ENCODE results near the gene TMEM30B. TPM values are rescaled to one million over a fixed set of nuclear protein-coding genes. Genes with fewer than 3 reads are reported as not detected.
A peak's percentile ranks its signal among the peaks of the same experiment; 100 is the strongest.

The TMEM30B gene
- total and polyA plus RNA-seq, 9 of the 15 experiments (the other 6 are each of a cell fraction or from before 2014, with no cell fraction given): 0.04 TPM; not detected in 8

DNA sequence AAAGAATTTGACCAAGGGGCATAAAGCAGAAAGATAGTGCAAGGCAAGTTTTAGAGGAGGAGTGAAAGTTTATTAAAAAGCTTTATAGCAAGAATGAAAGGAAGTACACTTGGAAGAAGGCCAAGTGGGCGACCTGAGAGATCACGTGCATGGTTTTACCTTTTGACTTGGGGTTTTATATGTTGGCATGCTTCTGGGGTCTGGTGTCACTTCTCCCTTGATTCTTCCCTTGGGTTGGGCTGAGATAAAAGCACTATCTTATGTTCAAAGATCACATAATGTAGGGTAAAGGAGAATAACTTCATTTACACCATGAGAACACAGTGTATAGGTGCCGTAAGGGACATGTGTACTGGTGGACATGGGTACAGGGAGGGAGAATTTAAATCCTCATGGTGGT is 17.7 kb upstream of the TMEM30B start:
- ChIA-PET POLR2A (no interaction called here), CTCF (ENCODE audit: low intra/inter-chr PET ratio) (no interaction called here)
- H3K4me3 ChIP-seq: no peak overlapping the region
- no peak for ATAC-seq
- no peaks in the 10 kb centered on the region for H3K9me3 ChIP-seq (replicated peaks; ENCODE audit: control insufficient read depth, insufficient read depth, low read depth, low read length)
- 50% methylated on average over 1 of the region's 3 CpGs for WGBS (ENCODE audit: insufficient coverage, low coverage, missing lambda C conversion rate)
- TF ChIP-seq PYGO2 (tag; IDR thresholded peaks at IDR 0.05) (no peak), SRF (CRISPR knock-in tag; IDR thresholded peaks at IDR 0.05) (no peak), NFIC (IDR thresholded peaks at IDR 0.05) (peak; percentile 31), BMI1 (IDR thresholded peaks at IDR 0.05; ENCODE audit: low read length) (no peak), CREB1 (IDR thresholded peaks at IDR 0.05) (no peak), CREB1 (CRISPR knock-in tag; IDR thresholded peaks at IDR 0.05) (no peak), HNRNPL (IDR thresholded peaks at IDR 0.05; ENCODE audit: low read depth, low read length) (no peak)
- H3K9me1 ChIP-seq (ENCODE audit: control insufficient read depth, insufficient read depth, low read length): no peaks in the 10 kb centered on the region
- H3K79me2 ChIP-seq (ENCODE audit: control insufficient read depth, insufficient read depth, low read length): no peaks in the 10 kb centered on the region
- no peaks in the 10 kb centered on the region for H3K36me3 ChIP-seq (ENCODE audit: control insufficient read depth, insufficient read depth, low read length)
- no peaks in the 10 kb centered on the region for H3K4me1 ChIP-seq (replicated peaks in 1 of 2; ENCODE audit: control insufficient read depth in 2 of 2, insufficient read depth in 2 of 2, low read length in 2 of 2)
- no peak for FAIRE-seq
- H3K4me2 ChIP-seq (ENCODE audit: insufficient read depth, low read length): no peak overlapping the region
- in situ Hi-C loops (cut with MboI) (loop anchor here (25.0 kb wide), 1 partner anchor 813 kb away; no protein-coding TSS in a partner anchor), intact Hi-C loops (cut with micrococcal nuclease) (loop anchor here (10.0 kb wide), 1 partner anchor 536 kb away; no protein-coding TSS in a partner anchor)
- no peaks in the 10 kb centered on the region for H4K20me1 ChIP-seq (replicated peaks; ENCODE audit: control insufficient read depth, insufficient read depth, low read length)
- no peak overlapping the region for H3K9ac ChIP-seq (ENCODE audit: insufficient read depth in 1 of 2, low read depth in 2 of 2, low read length in 2 of 2)
- H3K27ac ChIP-seq (ENCODE audit: extremely low read depth, low read depth, low read length): no peak overlapping the region
- no peak overlapping the region for H2AFZ ChIP-seq (ENCODE audit: low read depth, low read length)
- DNase-seq (ENCODE audit: extremely low read depth in 1 of 4, low spot score in 3 of 4): no peak
- BruUV-seq (replicated peaks): no TSS peak
- no peaks in the 10 kb centered on the region for H3K27me3 ChIP-seq (ENCODE audit: control insufficient read depth in 2 of 2, insufficient read depth in 2 of 2, low read length in 2 of 2)

DNA sequence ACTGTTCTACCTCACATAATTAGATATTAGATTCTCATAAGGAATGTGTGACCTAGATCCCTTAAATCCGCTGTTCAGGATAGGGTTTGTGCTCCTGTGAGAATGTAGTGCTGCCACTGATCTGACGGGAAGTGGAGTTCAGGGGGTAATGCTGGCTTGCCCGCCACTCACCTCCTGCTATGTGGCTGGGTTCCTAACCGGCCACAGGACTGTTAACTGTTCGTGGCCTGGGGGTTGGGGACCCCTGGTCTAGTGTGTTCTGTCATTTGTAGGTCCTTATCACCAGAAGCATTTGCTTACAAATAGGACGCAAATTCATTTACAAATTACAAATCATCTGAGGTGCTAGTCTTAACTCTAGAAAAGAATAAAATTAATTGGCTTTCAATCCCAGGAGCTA is 16.4 kb upstream of the TMEM30B start:
- FAIRE-seq: no peak
- Histone ChIP-seq H3K9me1 (ENCODE audit: control insufficient read depth, insufficient read depth, low read length) (no peaks in the 10 kb centered on the region), H3K4me2 (ENCODE audit: insufficient read depth, low read length) (no peak overlapping the region), H3K9ac (ENCODE audit: insufficient read depth in 1 of 2, low read depth in 2 of 2, low read length in 2 of 2) (no peak overlapping the region), H3K79me2 (ENCODE audit: control insufficient read depth, insufficient read depth, low read length) (no peaks in the 10 kb centered on the region), H2AFZ (ENCODE audit: low read depth, low read length) (no peak overlapping the region), H3K4me1 (replicated peaks in 1 of 2; ENCODE audit: control insufficient read depth in 2 of 2, insufficient read depth in 2 of 2, low read length in 2 of 2) (no peaks in the 10 kb centered on the region), H3K36me3 (ENCODE audit: control insufficient read depth, insufficient read depth, low read length) (no peaks in the 10 kb centered on the region), H4K20me1 (replicated peaks; ENCODE audit: control insufficient read depth, insufficient read depth, low read length) (no peaks in the 10 kb centered on the region), H3K27me3 (ENCODE audit: control insufficient read depth in 2 of 2, insufficient read depth in 2 of 2, low read length in 2 of 2) (no peaks in the 10 kb centered on the region), H3K27ac (ENCODE audit: extremely low read depth, low read depth, low read length) (no peak overlapping the region), H3K4me3 (no peak overlapping the region), H3K9me3 (replicated peaks; ENCODE audit: control insufficient read depth, insufficient read depth, low read depth, low read length) (no peaks in the 10 kb centered on the region)
- intact Hi-C loops (cut with micrococcal nuclease): loop anchor here (1.0 to 10.0 kb wide), 2 partner anchors 159 to 537 kb away; no protein-coding TSS in a partner anchor
- no peak for ATAC-seq
- BruUV-seq (replicated peaks): no TSS peak
- ChIA-PET POLR2A (no interaction called here), CTCF (ENCODE audit: low intra/inter-chr PET ratio) (no interaction called here)
- in situ Hi-C loops (cut with MboI): loop anchor here (25.0 kb wide), 1 partner anchor 815 kb away; no protein-coding TSS in a partner anchor
- WGBS (ENCODE audit: insufficient coverage, low coverage, missing lambda C conversion rate): 30% methylated on average over 5 of the region's 6 CpGs
- TF ChIP-seq PHB (CRISPR knock-in tag; IDR thresholded peaks at IDR 0.05): no peak
- TF ChIP-seq ERF (CRISPR knock-in tag; IDR thresholded peaks at IDR 0.05): no peak
- no peak for TF ChIP-seq CBX2 (IDR thresholded peaks at IDR 0.05; ENCODE audit: insufficient read depth, low read length, poor library complexity, severe bottlenecking)
- no peak for TF ChIP-seq MYNN (IDR thresholded peaks at IDR 0.05)
- no peak for TF ChIP-seq MYNN (CRISPR knock-in tag; IDR thresholded peaks at IDR 0.05)
- TF ChIP-seq, protein P1, sequence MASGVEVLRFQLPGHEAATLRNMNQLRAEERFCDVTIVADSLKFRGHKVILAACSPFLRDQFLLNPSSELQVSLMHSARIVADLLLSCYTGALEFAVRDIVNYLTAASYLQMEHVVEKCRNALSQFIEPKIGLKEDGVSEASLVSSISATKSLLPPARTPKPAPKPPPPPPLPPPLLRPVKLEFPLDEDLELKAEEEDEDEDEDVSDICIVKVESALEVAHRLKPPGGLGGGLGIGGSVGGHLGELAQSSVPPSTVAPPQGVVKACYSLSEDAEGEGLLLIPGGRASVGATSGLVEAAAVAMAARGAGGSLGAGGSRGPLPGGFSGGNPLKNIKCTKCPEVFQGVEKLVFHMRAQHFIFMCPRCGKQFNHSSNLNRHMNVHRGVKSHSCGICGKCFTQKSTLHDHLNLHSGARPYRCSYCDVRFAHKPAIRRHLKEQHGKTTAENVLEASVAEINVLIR (CRISPR knock-in tag; IDR thresholded peaks at IDR 0.05): no peak
- TF ChIP-seq ZZZ3 (IDR thresholded peaks at IDR 0.05): no peak
- TF ChIP-seq RBM39 (optimal IDR thresholded peaks at IDR 0.05; ENCODE audit: low read depth, low read length): no peak
- TF ChIP-seq ASH1L (IDR thresholded peaks at IDR 0.05; ENCODE audit: borderline replicate concordance, low read depth, partially characterized antibody): no peak
- no peak for TF ChIP-seq POLR2AphosphoS2 (IDR thresholded peaks at IDR 0.05; ENCODE audit: low read length)
- no peak for TF ChIP-seq ZNF217 (CRISPR knock-in tag; IDR thresholded peaks at IDR 0.05)
- no peak for TF ChIP-seq KLF16 (IDR thresholded peaks at IDR 0.05)
- no peak for DNase-seq (ENCODE audit: extremely low read depth in 1 of 4, low spot score in 3 of 4)

Measured in K562 (cell line).